Right cardiac atrium (tissue), 5 donors: ENCODE results near the gene RAMP3. TPM values are rescaled to one million over a fixed set of nuclear protein-coding genes. Genes with fewer than 3 reads are reported as not detected.
A peak's percentile ranks its signal among the peaks of the same experiment; 100 is the strongest.
"Not testable (repeated sequence)": the region's sequence is repeated elsewhere in the genome, so short reads cannot be mapped to it uniquely, and the experiment has no call there.

ENCODE experiments used
- ATAC-seq, 2 donors: fragments of 200-7000 bp; cut with Tn5 transposase; one replicate each; pipeline versions ENCODE4 v1.8.0 to v1.9.1; 2020; ENCODE audit warnings: moderate library complexity in 2 of 2, mild to moderate bottlenecking in 1 of 2
- DNase-seq, 3 donors: peaks; one replicate each; pipeline ENCODE4 v3.0.0-alpha.2; 2020
- H3K27ac ChIP-seq: one replicate; pipeline ENCODE4 v1.5.1; 2013; ENCODE audit warnings: mild to moderate bottlenecking, low read length, control low read depth, moderate library complexity
- H3K27me3 ChIP-seq: one replicate; pipeline ENCODE4 v1.6.1; 2013; ENCODE audit not compliant: control insufficient read depth, insufficient read depth
- H3K4me1 ChIP-seq: one replicate; pipeline ENCODE4 v1.6.1; 2013; ENCODE audit warnings: low read length; ENCODE audit not compliant: control insufficient read depth, insufficient read depth
- H3K4me3 ChIP-seq: one replicate; pipeline ENCODE4 v1.5.1; 2013; ENCODE audit warnings: low read length, control low read depth
- H3K9me3 ChIP-seq: one replicate; pipeline ENCODE4 v1.6.1; 2013; ENCODE audit warnings: low read length; ENCODE audit not compliant: control insufficient read depth
- WGBS: extraction: QIAGEN DNeasy Blood & Tissue Kit; methylation state at CpG from one replicate; pipeline ENCODE4 v1.1.7; 2013; 5-methylcytosine and 5-hydroxymethylcytosine counted together
- intact Hi-C, 4 donors: fragments of 100-400 bp; cut with DNase I; formaldehyde crosslinking; loops; one replicate each; pipeline versions ENCODE4 v1.11.0 to v1.14.0; 2022 to 2023
- polyA plus RNA-seq: library from polyadenylated mRNA; stranded (reverse); fragments of 200-250 nt; gene quantifications from one replicate; pipeline ENCODE4 v1.2.3, GENCODE V29; 2013
- total RNA-seq, 4 donors: library from RNA; stranded (reverse); fragmentation: NEBNext Ultra II Directional; extraction: Animal tissue kit (Norgen Biotek cat#: 25700); gene quantifications; one replicate each; pipeline ENCODE4 v1.2.1, GENCODE V29; 2021
- donor health status: healthy with polysubstance abuse.
- donor health status: DM: no; HTN: yes; CAD: no.
- donor health status: DM: no; HTN: no; CAD: no.
- donor health status: DM: no; HTN: yes; CAD: no; lungs with severe emphysema.
- donor health status: DM: yes; HTN: yes; CAD: no.

Gene RAMP3
- total and polyA plus RNA-seq, 5 donors = 22.2 to 58.4 (median 37.4) TPM

- Histone ChIP-seq H3K9me3 (no peaks in the 10 kb centered on the region), H3K4me3 (no peak overlapping the region), H3K27me3 (no peaks in the 10 kb centered on the region), H3K27ac (no peak overlapping the region), H3K4me1 (peaks cover 2% of the 10 kb centered on the region)
- ATAC-seq = no peak
- intact Hi-C loops = no loop called here
- peak in 1 of 3 donors; percentile 25 for DNase-seq
- WGBS = 93% methylated on average over 3 of the region's 3 CpGs
Observed at GRCh38 chr7:45198986-45199385, 41.4 kb downstream of the RAMP3 start.

- DNase-seq (no peak), ATAC-seq (no peak)
- Histone ChIP-seq H3K4me3 (no peak overlapping the region), H3K9me3 (no peaks in the 10 kb centered on the region), H3K27me3 (no peaks in the 10 kb centered on the region), H3K27ac (no peak overlapping the region), H3K4me1 (peaks cover 2% of the 10 kb centered on the region)
- intact Hi-C loops = no loop called here
- WGBS = 90% methylated on average over 4 of the region's 4 CpGs
Observed at GRCh38 chr7:45199506-45199905, 41.9 kb downstream of the RAMP3 start.

- no peak overlapping the region for H3K27ac ChIP-seq
- no peaks in the 10 kb centered on the region for H3K27me3 ChIP-seq
- H3K4me1 ChIP-seq = peaks cover 2% of the 10 kb centered on the region
- intact Hi-C loops = no loop called here
- H3K9me3 ChIP-seq = no peaks in the 10 kb centered on the region
- H3K4me3 ChIP-seq = no peak overlapping the region
- peak in 1 of 2 donors; percentile 2 for ATAC-seq
- 83% methylated on average over 6 of the region's 6 CpGs for WGBS
- no peak for DNase-seq
Observed at GRCh38 chr7:45202625-45203024, 45.0 kb downstream of the RAMP3 start.

- Histone ChIP-seq H3K4me3 (no peak overlapping the region), H3K27me3 (no peaks in the 10 kb centered on the region), H3K4me1 (peaks cover 2% of the 10 kb centered on the region), H3K27ac (peak overlapping the region; percentile 15), H3K9me3 (no peaks in the 10 kb centered on the region)
- ATAC-seq = peak in 1 of 2 donors; percentile 2
- intact Hi-C loops = no loop called here
- peak in 1 of 3 donors; percentile 33 for DNase-seq
- 63% methylated on average over 5 of the region's 5 CpGs for WGBS
Observed at GRCh38 chr7:45203036-45203435, 45.4 kb downstream of the RAMP3 start.

- Histone ChIP-seq H3K9me3 (no peaks in the 10 kb centered on the region), H3K4me1 (peaks cover 2% of the 10 kb centered on the region), H3K27ac (peak overlapping the region; percentile 62), H3K4me3 (no peak overlapping the region), H3K27me3 (no peaks in the 10 kb centered on the region)
- 64% methylated on average over 7 of the region's 7 CpGs for WGBS
- peak in 2 of 3 donors; percentile 39 to 72 for DNase-seq
- ATAC-seq = peak; percentile 38 to 53
- intact Hi-C loops = no loop called here
Observed at GRCh38 chr7:45203459-45203858, 45.9 kb downstream of the RAMP3 start.

- Histone ChIP-seq H3K4me3 (peak overlapping the region; percentile 59), H3K9me3 (no peaks in the 10 kb centered on the region), H3K27ac (peak overlapping the region; percentile 71), H3K4me1 (peaks cover 2% of the 10 kb centered on the region), H3K27me3 (no peaks in the 10 kb centered on the region)
- peak; percentile 80 to 83 for ATAC-seq
- DNase-seq = no peak
- WGBS = 35% methylated on average over 2 of the region's 2 CpGs
- intact Hi-C loops = no loop called here
Observed at GRCh38 chr7:45203936-45204445, 46.4 kb downstream of the RAMP3 start.

GRCh38 chr7:45206266-45206665, 48.7 kb downstream of the RAMP3 start:
- ATAC-seq, H3K9me3 ChIP-seq, H3K4me1 ChIP-seq, intact Hi-C loops, H3K27ac ChIP-seq, H3K27me3 ChIP-seq, DNase-seq, H3K4me3 ChIP-seq: not testable (repeated sequence)
- WGBS = 94% methylated on average over 5 of the region's 5 CpGs

GRCh38 chr7:45209909-45210308, 52.3 kb downstream of the RAMP3 start:
- ATAC-seq, H3K9me3 ChIP-seq, H3K27ac ChIP-seq, H3K4me1 ChIP-seq, H3K4me3 ChIP-seq, intact Hi-C loops, DNase-seq, H3K27me3 ChIP-seq: not testable (repeated sequence)
- WGBS = 89% methylated on average over 3 of the region's 3 CpGs

- ATAC-seq (peak; percentile 86 to 96), DNase-seq (peak in 2 of 3 donors; percentile 65 to 73)
- Histone ChIP-seq H3K9me3 (no peaks in the 10 kb centered on the region), H3K4me1 (peaks cover 2% of the 10 kb centered on the region), H3K27me3 (no peaks in the 10 kb centered on the region), H3K27ac (peak overlapping the region; percentile 85), H3K4me3 (no peak overlapping the region)
- WGBS = 43% methylated on average over 4 of the region's 4 CpGs
- intact Hi-C loops = no loop called here
Observed at GRCh38 chr7:45211066-45211465, 53.5 kb downstream of the RAMP3 start.

- ATAC-seq (no peak), DNase-seq (no peak)
- 89% methylated on average over 2 of the region's 2 CpGs for WGBS
- Histone ChIP-seq H3K27ac (peak overlapping the region; percentile 85), H3K9me3 (no peaks in the 10 kb centered on the region), H3K27me3 (no peaks in the 10 kb centered on the region), H3K4me3 (no peak overlapping the region), H3K4me1 (peaks cover 2% of the 10 kb centered on the region)
- intact Hi-C loops = no loop called here
Observed at GRCh38 chr7:45211958-45212357, 54.4 kb downstream of the RAMP3 start.

- no peak for DNase-seq
- ATAC-seq = no peak
- intact Hi-C loops = no loop called here
- Histone ChIP-seq H3K9me3 (no peaks in the 10 kb centered on the region), H3K27ac (no peak overlapping the region), H3K4me3 (no peak overlapping the region), H3K4me1 (peaks cover 2% of the 10 kb centered on the region), H3K27me3 (no peaks in the 10 kb centered on the region)
- WGBS = 87% methylated on average over 5 of the region's 5 CpGs
Observed at GRCh38 chr7:45212606-45213005, 55.0 kb downstream of the RAMP3 start.

GRCh38 chr7:45215601-45216062, 58.0 kb downstream of the RAMP3 start:
- WGBS = 44% methylated on average over 8 of the region's 8 CpGs
- no peak for DNase-seq
- no peak overlapping the region for H3K27ac ChIP-seq
- no peak overlapping the region for H3K4me3 ChIP-seq
- no peaks in the 10 kb centered on the region for H3K27me3 ChIP-seq
- H3K4me1 ChIP-seq = no peaks in the 10 kb centered on the region
- ATAC-seq = no peak
- H3K9me3 ChIP-seq = no peaks in the 10 kb centered on the region
- intact Hi-C loops = no loop called here
